Gastrocnemius medialis (tissue), 4 donors: ENCODE data around the gene OCRL.

Source experiments
- CTCF ChIP-seq, 5 experiments: fragments of 450-650 bp in 3 of 5; fragments of 200-600 bp in 2 of 5; sonication (generic) in 2 of 5; IDR thresholded peaks in 4 of 5; conservative IDR thresholded peaks in 1 of 5; 1 replicate in 4 of 5; 2 replicates in 1 of 5; pipeline ENCODE4 v1.5.1; 2016 to 2019; ENCODE audit warnings: antibody characterized with exemption in 5 of 5, mild to moderate bottlenecking in 3 of 5, moderate library complexity in 3 of 5
- POLR2A ChIP-seq, 2 donors: fragments of 450-650 bp; IDR thresholded peaks; one replicate each; pipeline ENCODE4 v1.6.1; 2017; ENCODE audit warnings: antibody characterized with exemption in 2 of 2, mild to moderate bottlenecking in 2 of 2, moderate library complexity in 2 of 2

GRCh38 chrX:129493643-129494042, 46.4 kb upstream of the OCRL start:
- TF ChIP-seq CTCF (IDR thresholded peaks at IDR 0.05 in 4 of 5, conservative IDR thresholded peaks at IDR 0.05 in 1 of 5) (no peak), POLR2A (IDR thresholded peaks at IDR 0.05) (no peak)
